Ascending aorta (tissue), 2 donors: ENCODE data around the gene ADAMTS10. TPM values are rescaled to one million over a fixed set of nuclear protein-coding genes. Genes with fewer than 3 reads are reported as not detected.
"Not testable (repeated sequence)": the region's sequence is repeated elsewhere in the genome, so short reads cannot be mapped to it uniquely, and the experiment has no call there.

Experiments
- DNase-seq, 2 donors: peaks; one replicate each; pipeline ENCODE4 v3.0.0-alpha.2; 2019; ENCODE audit warnings: low spot score in 2 of 2
- H3K27ac ChIP-seq, 2 donors: fragments of 200-600 bp; sonication (generic); one replicate each; pipeline ENCODE4 v1.5.1; 2016 to 2017; ENCODE audit warnings: mild to moderate bottlenecking in 1 of 2
- H3K27me3 ChIP-seq: fragments of 200-600 bp; sonication (generic); one replicate; pipeline ENCODE4 v1.5.1; 2017
- H3K36me3 ChIP-seq, 2 donors: fragments of 200-600 bp; sonication (generic); one replicate each; pipeline ENCODE4 v1.5.1; 2016
- H3K4me1 ChIP-seq, 2 donors: fragments of 200-600 bp; sonication (generic); one replicate each; pipeline ENCODE4 v1.5.1; 2016 to 2017; ENCODE audit warnings: mild to moderate bottlenecking in 1 of 2
- H3K4me3 ChIP-seq, 2 donors: fragments of 200-600 bp; sonication (generic); one replicate each; pipeline ENCODE4 v1.5.1; 2016 to 2017; ENCODE audit warnings: mild to moderate bottlenecking in 1 of 2
- H3K9me3 ChIP-seq, 2 donors: fragments of 200-600 bp; sonication (generic); one replicate each; pipeline ENCODE4 v1.5.1; 2016
- CTCF ChIP-seq, 3 experiments: fragments of 200-600 bp in 2 of 3; fragments of 450-650 bp in 1 of 3; sonication (generic) in 2 of 3; IDR thresholded peaks; one replicate each; pipeline ENCODE4 v1.5.1; 2016 to 2019; ENCODE audit warnings: antibody characterized with exemption in 3 of 3, mild to moderate bottlenecking in 1 of 3, moderate library complexity in 1 of 3
- intact Hi-C: fragments of 100-400 bp; cut with DNase I; formaldehyde crosslinking; loops from one replicate; pipeline ENCODE4 v1.15.1; 2023
- total RNA-seq: library from RNA; depleted of rRNA; stranded (reverse); fragments of >200 nt; gene quantifications from one replicate; pipeline ENCODE4 v1.1.0, GENCODE V29; 2016

The ADAMTS10 gene
- total RNA-seq, 1 donor from 2014 or later, result 184 TPM

- intact Hi-C loops, result no loop called here
- DNase-seq, result no peak
- H3K36me3 ChIP-seq, result no peaks in the 10 kb centered on the region
Measured at GRCh38 chr19:8618751-8619150, 8.2 kb upstream of the ADAMTS10 start.

GRCh38 chr19:8617984-8618383, 7.5 kb upstream of the ADAMTS10 start:
- no peak for TF ChIP-seq CTCF (IDR thresholded peaks at IDR 0.05)

More at GRCh38 chr19:8618751-8619150, 8.2 kb upstream of the ADAMTS10 start:
- Histone ChIP-seq H3K4me1 (no peaks in the 10 kb centered on the region), H3K9me3 (no peaks in the 10 kb centered on the region), H3K27ac (no peak overlapping the region), H3K4me3 (no peak overlapping the region), H3K27me3 (no peaks in the 10 kb centered on the region)
- TF ChIP-seq CTCF (IDR thresholded peaks at IDR 0.05), result no peak

GRCh38 chr19:8617325-8617724, 6.8 kb upstream of the ADAMTS10 start:
- H3K27me3 ChIP-seq, DNase-seq, H3K9me3 ChIP-seq, intact Hi-C loops, H3K27ac ChIP-seq, H3K4me1 ChIP-seq, H3K36me3 ChIP-seq, H3K4me3 ChIP-seq: not testable (repeated sequence)

More at GRCh38 chr19:8617984-8618383, 7.5 kb upstream of the ADAMTS10 start:
- Histone ChIP-seq H3K27ac (no peak overlapping the region), H3K9me3 (no peaks in the 10 kb centered on the region), H3K27me3 (no peaks in the 10 kb centered on the region), H3K4me3 (no peak overlapping the region), H3K4me1 (no peaks in the 10 kb centered on the region), H3K36me3 (no peaks in the 10 kb centered on the region)
- intact Hi-C loops, result no loop called here
- DNase-seq, result no peak

- TF ChIP-seq CTCF (IDR thresholded peaks at IDR 0.05), result no peak
- no peak for DNase-seq
- H3K4me1 ChIP-seq, result no peaks in the 10 kb centered on the region
- H3K36me3 ChIP-seq, result no peaks in the 10 kb centered on the region
- H3K4me3 ChIP-seq, result no peak overlapping the region
- intact Hi-C loops, result no loop called here
- H3K27ac ChIP-seq, result no peak overlapping the region
- H3K9me3 ChIP-seq, result no peaks in the 10 kb centered on the region
- no peaks in the 10 kb centered on the region for H3K27me3 ChIP-seq
Measured at GRCh38 chr19:8616861-8617260, 6.3 kb upstream of the ADAMTS10 start.

GRCh38 chr19:8615813-8616596, 5.5 kb upstream of the ADAMTS10 start:
- H3K36me3 ChIP-seq, result no peaks in the 10 kb centered on the region
- peaks cover 4 to 5% of the 10 kb centered on the region in 2 donors for H3K4me1 ChIP-seq
- H3K4me3 ChIP-seq, result no peak overlapping the region
- H3K9me3 ChIP-seq, result no peaks in the 10 kb centered on the region
- intact Hi-C loops, result loop anchor here (1.0 kb wide), 1 partner anchor 26 kb away; no protein-coding TSS in a partner anchor
- H3K27me3 ChIP-seq, result no peaks in the 10 kb centered on the region
- peak; percentile 85 to 97 (median 95) for TF ChIP-seq CTCF (IDR thresholded peaks at IDR 0.05)
- peak overlapping the region; percentile 46 to 81 for H3K27ac ChIP-seq
- peak in 1 of 2 donors; percentile 84 for DNase-seq

GRCh38 chr19:8615024-8615423, 4.5 kb upstream of the ADAMTS10 start:
- intact Hi-C loops, result loop anchor here (1.0 kb wide), 1 partner anchor 27 kb away; no protein-coding TSS in a partner anchor
- no peak for DNase-seq

More at GRCh38 chr19:8615024-8615423, 4.5 kb upstream of the ADAMTS10 start:
- Histone ChIP-seq H3K9me3 (no peaks in the 10 kb centered on the region), H3K4me3 (no peak overlapping the region), H3K27ac (peak overlapping the region; percentile 46 to 81), H3K36me3 (no peaks in the 10 kb centered on the region), H3K4me1 (peaks cover 4 to 5% of the 10 kb centered on the region in 2 donors), H3K27me3 (no peaks in the 10 kb centered on the region)
- TF ChIP-seq CTCF (IDR thresholded peaks at IDR 0.05), result no peak
